GM15510 (cell line): Measurements from ENCODE around the gene COX8C.

Experiments
- POLR2A ChIP-seq: IDR thresholded peaks from 3 replicates; pipeline ENCODE4 v1.6.1; 2011; ENCODE audit warnings: borderline replicate concordance; ENCODE audit not compliant: insufficient read length; ENCODE audit errors: extremely low read depth

Gene COX8C

GRCh38 chr14:93331728-93332396, 15.1 kb upstream of the COX8C start:
- TF ChIP-seq POLR2A: no peak

- TF ChIP-seq POLR2A: peak; percentile 33
Measured at GRCh38 chr14:93332397-93332852, 14.6 kb upstream of the COX8C start.

- peak; percentile 84 for TF ChIP-seq POLR2A
Measured at GRCh38 chr14:93332853-93333630, 13.9 kb upstream of the COX8C start, which contains the start of gene BTBD7. Gene BTBD7 (minus strand): TSS chr14:93333036. CDS start chr14:93296051, 36,985 bp downstream.

- TF ChIP-seq POLR2A: no peak
Measured at GRCh38 chr14:93333631-93334103, 13.3 kb upstream of the COX8C start.

- no peak for TF ChIP-seq POLR2A
Measured at GRCh38 chr14:93337143-93337753, 9.7 kb upstream of the COX8C start.

GRCh38 chr14:93337884-93338283, 9.1 kb upstream of the COX8C start:
- no peak for TF ChIP-seq POLR2A

- TF ChIP-seq POLR2A: no peak
Measured at GRCh38 chr14:93343266-93343665, 3.7 kb upstream of the COX8C start.

GRCh38 chr14:93343797-93344196, 3.2 kb upstream of the COX8C start:
- no peak for TF ChIP-seq POLR2A

- TF ChIP-seq POLR2A: no peak
Measured at GRCh38 chr14:93347850-93348249, 868 bp downstream of the COX8C start.

- TF ChIP-seq POLR2A: no peak
Measured at GRCh38 chr14:93348292-93348691, 1.3 kb downstream of the COX8C start.

GRCh38 chr14:93368996-93369712, 22.2 kb downstream of the COX8C start:
- no peak for TF ChIP-seq POLR2A

GRCh38 chr14:93369713-93370266, 22.8 kb downstream of the COX8C start:
- no peak for TF ChIP-seq POLR2A

- TF ChIP-seq POLR2A: no peak
Measured at GRCh38 chr14:93375673-93376156, 28.7 kb downstream of the COX8C start.

GRCh38 chr14:93379831-93380230, 32.8 kb downstream of the COX8C start:
- TF ChIP-seq POLR2A: no peak
